ENCODE results near the gene RSPRY1.

Gene RSPRY1

DNA sequence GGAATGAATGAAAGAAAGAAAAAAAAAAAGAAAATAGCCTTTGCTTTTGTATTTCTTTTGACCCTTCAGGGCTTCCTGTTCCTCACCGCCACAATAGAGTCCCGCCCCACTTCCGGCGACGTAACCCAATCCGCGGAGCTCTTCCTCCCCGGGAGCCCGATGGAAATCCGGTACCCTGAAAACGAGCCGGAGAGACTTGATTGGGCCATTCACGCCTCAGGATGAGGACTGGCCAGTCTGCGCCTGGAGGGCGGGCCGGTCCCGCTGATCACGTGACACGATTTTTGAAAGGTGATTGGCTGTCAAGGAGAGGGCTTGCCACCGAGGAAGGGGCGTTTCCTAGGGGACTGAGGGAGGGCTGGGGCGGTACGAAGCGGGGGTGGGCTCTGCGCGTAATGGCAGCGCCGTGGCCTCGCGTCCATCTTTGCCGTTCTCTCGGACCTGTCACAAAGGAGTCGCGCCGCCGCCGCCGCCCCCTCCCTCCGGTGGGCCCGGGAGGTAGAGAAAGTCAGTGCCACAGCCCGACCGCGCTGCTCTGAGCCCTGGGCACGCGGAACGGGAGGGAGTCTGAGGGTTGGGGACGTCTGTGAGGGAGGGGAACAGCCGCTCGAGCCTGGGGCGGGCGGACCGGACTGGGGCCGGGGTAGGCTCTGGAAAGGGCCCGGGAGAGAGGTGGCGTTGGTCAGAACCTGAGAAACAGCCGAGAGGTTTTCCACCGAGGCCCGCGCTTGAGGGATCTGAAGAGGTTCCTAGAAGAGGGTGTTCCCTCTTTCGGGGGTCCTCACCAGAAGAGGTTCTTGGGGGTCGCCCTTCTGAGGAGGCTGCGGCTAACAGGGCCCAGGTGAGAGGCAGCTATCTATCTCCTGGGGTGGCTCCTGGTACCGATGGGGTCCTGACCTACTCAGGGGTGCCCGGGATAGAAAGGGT lies at the start of gene RSPRY1, which contains the start of gene PSME3IP1:
TSS of gene RSPRY1 (plus strand) at position 385 of the 927 bp plus-strand sequence. CDS start 18,330 bp downstream, outside the sequence.
TSS of gene PSME3IP1 (minus strand) at position 95 of the 927 bp plus-strand sequence. CDS start 12,185 bp downstream, outside the sequence.
- DNase-seq: peak; percentile 98

DNA sequence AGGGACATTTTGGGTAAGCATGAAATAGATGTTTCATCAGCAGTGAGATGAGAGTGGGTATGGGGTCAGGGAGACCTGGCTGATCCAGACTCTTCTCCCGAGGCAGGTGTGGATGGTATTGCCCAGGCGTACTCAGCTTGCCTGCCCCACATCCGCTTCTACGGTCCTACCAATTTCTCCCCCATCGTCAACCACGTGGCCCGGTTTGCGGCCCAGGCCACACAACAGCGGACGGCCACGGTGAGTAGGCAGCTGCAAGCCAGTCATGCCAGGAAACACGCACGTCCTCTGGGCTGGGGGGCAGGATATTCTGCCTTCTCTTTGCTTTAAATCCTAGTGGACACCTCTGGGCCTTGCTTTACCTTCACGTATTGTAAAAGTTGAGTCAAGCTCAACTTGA lies 49.1 kb upstream of the RSPRY1 start:
- DNase-seq: no peak

DNA sequence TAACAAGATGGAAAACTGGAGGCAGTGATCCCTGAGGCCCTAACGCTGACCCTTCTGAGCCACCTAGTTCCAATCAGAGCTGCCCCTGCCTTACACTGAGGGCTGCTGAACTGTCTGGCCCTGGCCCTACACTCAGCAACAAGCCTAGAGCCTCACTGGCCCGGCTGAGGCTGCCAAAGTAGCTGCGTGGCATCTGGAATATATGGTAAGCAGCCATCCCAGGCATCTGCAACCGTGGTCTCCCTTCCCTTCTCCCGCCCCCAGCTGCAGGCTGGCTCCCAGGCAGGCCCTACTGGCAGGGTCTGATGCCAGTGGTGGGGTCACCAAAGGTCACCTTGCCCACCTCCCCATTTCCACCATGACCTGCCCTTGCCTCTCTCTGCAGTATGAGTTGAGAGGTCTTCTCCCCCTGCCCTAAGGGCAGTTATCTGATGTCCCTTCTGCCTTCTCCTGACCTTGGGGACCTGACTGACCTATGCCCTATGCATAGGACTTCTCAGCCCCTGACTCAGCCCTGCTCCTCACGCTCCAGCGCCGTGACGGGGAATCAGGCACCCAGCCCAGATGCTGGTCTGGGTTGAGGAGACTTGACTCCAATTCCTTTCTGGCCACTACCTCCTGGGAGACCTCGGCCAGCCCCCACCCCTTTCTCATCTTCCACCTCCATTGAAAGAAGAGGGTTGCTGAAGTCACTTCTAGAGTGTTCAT lies 48.4 kb upstream of the RSPRY1 start:
- no peak for DNase-seq

DNA sequence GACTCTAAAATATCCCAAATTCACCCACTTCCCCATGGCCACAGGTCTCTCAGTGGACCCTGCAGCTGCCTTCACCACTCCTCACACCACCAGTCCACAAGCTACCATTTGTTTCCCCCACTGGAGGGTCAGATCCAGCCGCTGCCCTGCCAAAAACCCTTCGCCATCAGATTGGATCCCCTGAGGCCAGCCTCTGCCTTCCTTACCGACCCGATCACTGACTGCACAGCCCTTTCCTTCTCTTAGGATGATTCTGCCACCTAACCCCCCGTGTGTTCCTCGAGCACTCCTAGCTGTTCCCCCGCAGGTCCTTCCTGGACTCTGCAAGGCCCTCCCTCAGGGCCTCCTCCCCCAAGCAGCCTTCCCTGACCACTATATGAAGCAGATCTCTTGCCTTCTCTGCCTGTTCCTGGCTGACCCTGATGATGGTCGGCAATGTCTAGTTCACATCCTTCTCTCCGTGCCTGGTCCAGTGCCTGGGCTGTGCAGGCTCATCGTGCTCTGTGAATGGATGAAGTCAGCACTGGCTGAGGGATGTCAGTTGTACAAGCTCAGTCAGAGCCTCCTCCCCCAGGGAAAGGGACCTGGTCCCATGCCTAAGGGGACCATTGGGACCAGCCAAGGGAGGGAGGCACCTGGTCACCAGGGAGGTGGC lies 47.7 kb upstream of the RSPRY1 start:
- DNase-seq: no peak

DNA sequence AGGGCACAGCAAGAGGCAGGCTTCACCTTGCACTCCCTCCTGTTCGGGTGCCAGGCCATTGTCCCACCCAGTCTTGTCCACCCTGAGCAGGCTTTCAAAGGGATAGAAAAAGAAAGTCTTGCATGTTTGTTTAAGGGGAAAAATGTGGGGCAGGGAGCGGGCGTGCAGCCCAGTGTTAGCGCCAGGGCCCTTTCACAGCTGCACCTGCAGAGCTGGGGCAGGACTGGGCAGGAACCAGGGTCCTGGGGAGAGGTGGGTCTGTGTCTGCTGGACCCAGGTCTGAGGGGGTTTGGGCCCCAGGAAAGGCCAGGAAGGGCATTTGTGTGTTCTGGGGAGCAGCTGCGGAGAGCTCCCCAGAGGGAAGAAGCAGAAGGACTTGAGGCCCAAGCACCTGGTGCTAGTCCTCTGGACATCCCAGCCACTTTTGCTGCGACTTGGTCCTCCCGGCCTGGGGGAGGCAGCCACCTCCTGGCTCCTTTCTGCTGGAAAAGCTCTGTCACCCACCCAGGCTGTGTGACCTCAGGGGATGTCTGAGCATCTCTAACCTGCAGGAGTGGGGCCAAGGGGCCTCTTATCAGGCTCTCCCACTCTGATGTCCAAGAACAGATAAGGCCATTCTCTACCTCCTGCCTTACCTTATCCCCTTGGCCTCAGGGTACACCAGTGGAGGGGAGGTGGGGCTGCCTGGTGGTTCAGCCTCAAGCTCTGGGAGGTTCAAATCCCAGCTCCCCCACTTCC lies 45.0 kb upstream of the RSPRY1 start:
- DNase-seq: no peak

DNA sequence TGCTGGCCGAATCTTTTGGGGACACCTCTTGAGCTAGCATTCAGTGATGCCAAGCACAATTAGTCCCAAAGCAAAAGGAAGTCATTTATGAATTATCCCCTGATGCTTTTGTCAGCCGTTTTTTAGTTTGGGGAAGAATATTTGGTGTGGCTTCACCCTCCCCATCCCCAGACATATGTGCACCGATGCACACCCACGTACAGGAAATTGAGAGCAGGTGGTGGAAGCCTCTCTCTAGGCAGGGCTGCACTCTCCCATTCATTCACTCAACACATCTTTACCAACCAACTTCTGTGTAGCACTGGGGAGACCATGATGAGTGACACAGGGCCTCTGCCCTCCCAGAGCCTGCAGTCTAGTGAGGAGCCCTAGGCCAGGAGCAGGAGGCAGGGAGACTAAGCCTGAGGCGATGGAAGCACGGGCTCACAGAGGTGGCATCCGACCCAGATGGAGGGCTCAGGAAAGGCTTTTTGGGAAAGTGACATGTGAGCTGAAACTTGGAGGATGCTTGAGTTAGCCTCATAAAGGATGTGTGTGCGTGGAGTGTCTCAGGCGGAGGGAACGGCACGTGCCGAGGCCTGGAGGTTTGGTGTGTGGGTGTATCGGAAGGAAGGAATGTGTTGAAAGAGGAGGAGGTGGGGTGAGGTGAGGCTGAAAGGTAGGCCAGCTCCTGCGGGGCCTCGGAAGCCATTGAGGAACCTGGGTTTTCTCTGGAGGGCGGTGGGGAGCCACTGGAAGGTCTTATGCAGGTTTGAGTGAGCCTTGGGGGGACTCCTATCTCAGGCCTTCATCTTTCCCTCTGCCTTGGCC lies 44.1 kb upstream of the RSPRY1 start:
- no peak for DNase-seq

DNA sequence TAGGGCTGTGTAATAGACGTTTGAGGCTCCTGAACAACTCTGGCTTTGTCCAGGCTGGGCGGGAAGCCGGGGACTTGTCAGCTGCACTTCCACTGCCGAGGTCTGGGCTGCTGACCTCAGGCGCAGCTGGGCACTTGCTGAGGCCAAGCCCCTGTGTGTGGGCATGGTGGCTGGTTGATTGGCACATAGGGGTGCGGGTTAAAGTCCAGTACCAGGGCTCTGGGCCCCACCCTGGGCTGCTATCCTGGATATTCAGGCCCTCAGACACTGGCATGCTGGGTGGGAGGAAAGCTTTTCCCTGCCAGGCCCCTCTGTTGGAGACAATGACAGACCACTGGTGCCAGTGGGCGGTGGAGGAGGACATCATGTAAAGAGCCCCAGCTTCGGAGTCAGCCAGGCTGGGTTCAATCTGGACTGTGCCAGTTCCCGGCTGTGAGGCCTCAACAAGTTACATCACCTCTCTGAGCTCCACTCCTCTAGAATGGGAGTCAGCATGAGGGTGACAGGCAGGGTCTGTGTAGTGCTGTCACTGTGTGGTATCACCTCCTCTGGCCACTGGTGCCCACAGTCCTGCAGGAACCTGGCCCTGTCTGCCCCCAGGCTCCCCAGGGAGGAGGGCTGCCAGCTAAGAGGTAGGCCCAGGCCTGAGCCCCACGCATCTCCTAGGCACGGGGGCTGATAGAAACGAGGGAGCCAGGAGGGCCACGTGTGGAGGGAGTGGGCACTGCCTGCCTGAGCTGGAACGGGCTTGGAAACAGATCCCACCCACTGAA lies 42.8 kb upstream of the RSPRY1 start:
- DNase-seq: no peak

DNA sequence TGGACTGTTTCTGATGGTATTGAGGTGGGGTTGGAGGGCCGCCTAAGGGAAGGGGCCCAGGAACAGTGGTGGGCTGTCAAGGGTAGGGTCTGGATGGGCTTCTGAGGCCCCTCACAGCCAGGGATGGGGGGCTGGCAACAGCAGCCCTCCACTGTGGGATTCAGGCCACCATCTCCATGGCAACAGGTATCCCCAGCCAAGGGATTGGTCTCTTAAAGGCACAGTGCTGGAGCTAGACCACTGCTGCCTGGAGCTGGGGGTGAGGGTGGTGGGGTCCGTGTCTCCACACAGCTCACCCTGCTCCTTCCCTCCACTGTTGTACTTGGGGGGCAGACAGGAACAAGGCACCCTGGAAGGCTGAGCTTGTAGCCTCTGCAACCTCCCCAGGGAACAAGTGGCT lies 42.1 kb upstream of the RSPRY1 start:
- DNase-seq: no peak

DNA sequence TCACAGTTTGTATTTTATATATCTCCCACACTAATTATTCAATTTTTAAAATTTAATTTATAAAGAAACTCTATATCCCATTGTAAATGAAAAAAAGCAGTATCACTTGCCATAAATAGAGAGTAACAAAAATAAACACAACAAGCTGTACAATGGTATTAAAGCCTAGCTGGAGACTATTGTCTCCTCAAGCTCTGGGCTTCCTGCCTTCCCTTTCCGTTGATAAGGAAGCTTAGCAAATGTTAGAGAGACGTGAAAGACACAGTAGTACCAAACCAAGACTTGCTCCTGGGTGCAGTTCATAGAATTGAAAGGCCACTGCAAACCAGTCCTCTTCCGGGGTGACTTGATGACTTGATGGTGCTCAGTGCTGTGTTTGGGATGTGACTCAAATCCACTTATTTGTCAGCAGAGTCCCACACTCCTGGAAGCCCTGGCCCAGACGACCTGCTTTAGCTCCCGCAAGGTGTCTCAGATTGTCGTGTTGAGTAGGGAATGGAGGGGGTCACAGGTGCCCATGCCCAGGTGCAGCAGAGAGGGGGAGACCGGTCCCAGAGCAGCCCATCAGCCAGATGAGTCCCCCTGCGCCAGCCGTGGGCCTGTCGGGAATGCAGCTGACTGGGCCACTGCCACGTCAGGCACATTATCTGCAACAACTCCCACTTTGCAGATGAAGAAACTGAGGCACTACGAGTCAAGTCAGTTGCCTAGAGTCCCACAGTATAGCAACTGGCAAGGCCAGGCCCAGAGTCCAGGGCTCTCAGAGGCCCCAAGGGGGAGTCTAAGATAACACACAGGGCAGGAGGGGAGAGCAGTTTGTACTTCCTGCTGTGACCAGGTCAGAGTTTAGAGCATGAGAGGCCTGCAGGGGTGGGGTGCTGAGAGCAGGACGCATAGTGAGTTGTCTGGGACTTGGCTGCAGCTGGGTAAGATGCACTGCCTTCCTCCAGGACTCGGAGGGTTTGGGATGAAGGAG lies 40.8 kb upstream of the RSPRY1 start:
- DNase-seq: no peak

DNA sequence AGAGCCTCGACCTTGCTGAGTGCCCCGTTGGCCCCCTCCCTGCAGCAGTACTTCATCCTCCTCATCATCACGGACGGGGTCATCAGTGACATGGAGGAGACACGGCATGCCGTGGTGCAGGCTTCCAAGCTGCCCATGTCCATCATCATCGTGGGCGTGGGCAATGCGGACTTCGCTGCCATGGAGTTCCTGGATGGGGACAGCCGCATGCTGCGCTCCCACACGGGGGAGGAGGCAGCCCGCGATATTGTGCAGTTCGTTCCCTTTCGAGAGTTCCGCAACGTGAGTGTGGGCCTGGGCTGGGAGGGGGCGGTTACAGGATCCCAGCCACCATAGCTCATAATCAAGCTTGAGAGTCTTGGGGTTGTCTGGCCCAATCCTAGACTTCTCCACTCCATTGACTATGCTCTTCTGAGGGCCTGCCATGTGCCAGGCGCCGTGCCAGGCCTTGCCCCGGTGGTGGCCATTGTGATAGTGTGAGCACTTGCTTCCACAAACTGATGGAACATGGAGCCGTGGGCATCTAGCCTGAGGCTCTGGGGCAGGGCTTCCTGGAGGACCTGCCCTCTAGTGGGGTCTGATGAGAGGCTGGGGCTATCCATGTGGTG lies 40.0 kb upstream of the RSPRY1 start:
- DNase-seq: no peak

DNA sequence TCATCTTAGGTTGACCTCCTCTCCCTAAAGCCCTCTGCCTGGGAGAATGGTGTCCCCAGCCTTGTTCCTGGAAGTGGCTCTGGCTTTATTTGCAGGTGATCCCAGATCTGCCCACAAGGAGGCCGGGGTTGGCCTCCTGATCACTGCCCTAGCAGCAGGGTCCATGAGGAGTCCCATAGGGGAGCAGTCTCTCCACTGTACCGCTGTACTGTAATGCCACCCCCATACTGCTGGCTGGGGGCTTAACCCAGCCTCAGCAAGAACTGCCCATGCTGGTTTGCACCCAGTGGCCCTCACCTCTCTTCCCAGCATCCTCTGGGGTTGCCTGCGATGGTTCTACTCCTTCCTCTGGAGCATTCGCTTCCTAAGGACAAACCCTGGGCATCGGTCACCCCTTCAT lies 39.4 kb upstream of the RSPRY1 start:
- no peak for DNase-seq

DNA sequence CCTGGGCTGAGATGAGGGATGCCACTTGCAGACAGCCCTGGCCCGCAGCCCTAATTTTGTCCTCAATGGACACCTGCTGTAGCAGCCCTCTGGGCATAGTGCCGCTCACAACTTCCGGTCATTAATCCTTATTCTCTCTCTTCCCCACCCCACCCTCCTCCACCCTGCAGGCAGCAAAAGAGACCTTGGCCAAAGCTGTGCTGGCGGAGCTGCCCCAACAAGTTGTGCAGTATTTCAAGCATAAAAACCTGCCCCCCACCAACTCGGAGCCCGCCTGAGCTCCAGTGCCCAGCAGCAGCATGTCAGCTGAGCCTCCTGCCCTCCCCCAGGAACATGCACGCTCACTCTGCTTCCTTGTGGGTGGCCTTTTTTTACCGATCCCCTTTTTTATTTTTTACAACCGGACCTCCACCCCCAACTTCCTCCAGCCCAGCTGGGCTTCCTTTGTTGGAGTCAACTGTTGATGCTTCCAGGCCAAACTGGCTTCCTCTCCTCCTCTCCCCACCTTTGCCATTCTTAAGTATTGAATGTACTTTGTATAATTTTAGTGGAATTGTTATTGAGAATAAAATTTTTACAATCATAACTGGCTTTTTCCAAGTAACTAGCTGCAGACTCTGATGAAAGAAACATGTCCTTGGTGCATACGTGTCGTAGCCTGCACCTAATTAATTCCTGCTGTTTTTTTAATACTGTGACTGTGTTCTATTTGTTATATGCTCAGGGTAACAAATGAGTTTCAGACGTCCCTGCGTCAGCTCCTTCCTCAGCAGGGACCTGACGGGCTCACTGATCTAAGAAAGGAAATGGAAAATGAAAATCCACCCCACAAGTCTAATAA lies 38.5 kb upstream of the RSPRY1 start:
- peak; percentile 84 for DNase-seq

DNA sequence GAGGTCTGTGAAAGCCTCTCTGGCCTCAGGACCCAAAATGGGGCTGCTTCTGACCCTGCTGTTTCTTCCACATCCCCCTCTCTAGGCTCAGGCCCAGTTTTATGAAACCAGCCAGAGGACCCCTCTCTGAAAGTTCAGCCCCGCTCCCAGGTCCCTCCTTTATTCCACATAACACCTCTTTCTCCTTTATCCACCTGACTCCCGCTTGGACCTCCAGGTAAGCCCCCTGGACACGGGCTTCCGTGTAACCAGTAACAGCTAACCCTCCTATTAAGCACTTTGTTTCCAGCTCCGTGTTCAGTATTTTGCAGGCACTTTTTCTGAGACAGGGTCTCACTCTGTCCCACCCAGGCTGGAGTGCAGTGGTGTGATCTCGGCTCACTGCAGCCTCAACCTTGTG lies 37.6 kb upstream of the RSPRY1 start:
- DNase-seq: no peak

DNA sequence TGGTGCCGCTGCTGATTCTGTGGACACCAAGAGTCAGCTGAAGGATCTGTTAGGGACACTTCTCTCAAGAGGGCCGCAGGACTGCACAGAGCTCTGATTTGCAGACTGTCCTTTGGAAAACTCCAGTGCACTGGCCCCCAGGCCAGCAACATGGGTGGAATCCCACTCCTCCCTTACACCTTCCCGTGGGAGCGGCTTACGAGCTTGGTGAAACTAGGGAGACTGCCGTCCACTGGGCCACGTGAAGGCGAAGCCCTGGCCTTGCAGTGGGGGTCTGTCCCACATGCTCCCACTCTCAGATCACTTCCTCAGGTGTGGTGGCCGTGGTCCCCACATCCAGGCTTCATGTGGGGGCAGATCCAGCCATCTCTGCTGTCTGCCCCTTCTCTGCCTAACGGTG lies 36.7 kb upstream of the RSPRY1 start:
- no peak for DNase-seq

DNA sequence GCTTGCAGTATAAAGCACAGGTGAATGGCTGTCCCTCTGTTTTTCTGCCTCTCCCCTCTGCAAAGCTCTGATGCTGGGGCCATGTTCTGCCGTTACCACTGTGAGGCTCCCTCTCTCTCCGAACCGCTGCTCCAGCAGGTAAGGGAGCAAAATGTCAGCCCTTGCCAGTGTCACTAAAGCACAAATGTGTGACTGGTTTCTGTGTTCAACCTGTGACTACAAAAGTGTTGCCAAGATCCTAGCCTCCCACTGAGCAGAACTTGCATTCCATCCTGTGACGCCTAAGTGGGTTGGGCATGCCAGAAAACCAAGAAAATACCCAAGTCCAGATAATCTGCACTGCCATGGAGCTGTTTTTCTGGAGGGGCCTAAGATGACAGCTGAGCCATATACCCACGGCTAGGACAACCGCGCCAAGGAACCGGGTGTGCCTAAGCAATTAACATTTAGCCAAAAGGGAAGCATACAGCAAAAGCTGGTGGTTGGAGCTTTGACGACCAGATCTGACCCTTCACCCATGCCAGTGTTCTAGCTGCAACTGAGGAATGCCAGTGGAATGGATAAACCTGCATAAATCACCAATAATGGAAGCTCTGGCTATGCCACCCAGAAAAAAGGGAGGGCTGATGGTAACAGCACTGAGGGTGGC lies 35.3 kb upstream of the RSPRY1 start:
- DNase-seq: no peak

DNA sequence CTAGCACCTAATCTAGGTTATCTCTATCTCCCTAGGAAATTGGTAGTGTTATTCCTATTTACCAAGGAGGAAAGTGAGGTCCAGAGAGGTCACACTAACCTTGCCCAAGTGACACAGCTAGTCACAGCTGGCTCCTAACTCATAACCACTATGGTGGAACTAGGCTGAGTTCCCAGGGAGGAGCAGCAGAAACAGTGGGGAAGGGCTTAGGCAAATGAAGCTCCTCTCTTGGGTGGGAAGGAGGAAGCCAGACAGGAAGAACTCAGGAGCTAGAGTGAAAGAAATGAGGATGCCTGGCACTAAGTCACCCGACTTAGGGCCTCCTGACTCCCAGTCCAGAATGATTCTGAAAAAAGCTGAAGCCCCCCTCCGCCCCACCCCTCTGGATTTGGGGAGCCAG lies 34.8 kb upstream of the RSPRY1 start:
- DNase-seq: no peak
